ENCODE measurements around the gene ARHGAP42.

DNA sequence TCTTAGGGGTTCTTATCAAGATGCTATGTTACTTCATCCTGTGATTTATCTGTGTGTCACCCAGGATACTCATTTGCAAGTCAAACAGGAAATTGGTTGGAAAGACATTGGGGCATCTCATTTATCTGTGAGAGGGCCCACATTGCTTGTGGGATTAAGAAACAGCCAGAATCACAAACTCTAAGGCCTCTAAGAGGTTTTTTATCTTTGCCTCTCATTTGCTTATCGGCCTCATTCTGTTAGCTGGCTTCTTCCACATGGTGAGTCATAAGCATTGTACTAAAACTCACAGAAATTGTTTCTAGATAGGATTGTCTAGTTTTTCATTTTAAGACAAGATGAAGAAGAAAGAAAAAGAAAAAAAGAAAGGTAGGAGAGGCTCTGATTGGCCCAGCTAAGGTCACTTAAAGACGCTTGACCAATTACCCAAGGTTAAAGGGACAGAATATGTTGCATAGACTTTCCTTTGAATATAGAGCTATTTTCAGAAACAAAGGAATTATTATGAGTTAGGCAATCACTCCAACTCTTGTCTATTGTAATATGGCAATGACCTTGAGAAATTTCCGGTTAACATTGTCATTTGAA lies 121.9 kb downstream of the ARHGAP42 start:
- TF ChIP-seq EZH2 (IDR thresholded peaks at IDR 0.05; ENCODE audit: insufficient read depth, poor library complexity, severe bottlenecking): no peak
- TF ChIP-seq EZH2phosphoT487 (IDR thresholded peaks at IDR 0.05; ENCODE audit: insufficient read depth, low read depth): no peak
